ENCODE data around the gene PGM1. TPM values are rescaled to one million over a fixed set of nuclear protein-coding genes. Genes with fewer than 3 reads are reported as not detected.

The PGM1 gene
- total RNA-seq, 2 experiments from 2014 or later: 37.0 to 38.7 TPM

DNA sequence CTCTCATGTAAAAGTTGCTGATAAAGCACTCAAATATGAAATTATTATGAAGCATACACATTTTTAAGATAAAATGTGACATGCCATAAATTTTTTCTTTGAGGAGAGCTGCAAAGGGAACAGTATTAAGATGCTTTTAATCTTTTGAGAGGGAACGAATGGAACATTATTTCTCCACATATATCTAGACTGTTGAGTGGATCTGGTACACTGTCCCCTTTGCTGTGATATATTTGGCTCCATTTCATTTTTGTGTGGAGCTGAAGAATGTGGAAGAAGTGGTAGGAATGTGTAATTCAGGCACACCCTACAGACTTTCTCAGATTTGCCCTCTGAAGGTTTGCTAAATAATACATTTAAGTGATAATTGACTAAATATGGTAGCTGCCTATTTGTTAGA is 31.7 kb downstream of the PGM1 start:
- H3K27ac Mint-ChIP-seq: no peak overlapping the region
- no peaks in the 10 kb centered on the region for H3K36me3 Mint-ChIP-seq (ENCODE audit: low read depth)
- ChIA-PET POLR2A (no interaction called here), CTCF (no interaction called here)
- H3K9me3 Mint-ChIP-seq: no peaks in the 10 kb centered on the region
- DNase-seq: no peak
- peaks cover 13% of the 10 kb centered on the region for H3K4me1 Mint-ChIP-seq
- H3K4me3 Mint-ChIP-seq: no peak overlapping the region
- H3K27me3 Mint-ChIP-seq: no peaks in the 10 kb centered on the region

DNA sequence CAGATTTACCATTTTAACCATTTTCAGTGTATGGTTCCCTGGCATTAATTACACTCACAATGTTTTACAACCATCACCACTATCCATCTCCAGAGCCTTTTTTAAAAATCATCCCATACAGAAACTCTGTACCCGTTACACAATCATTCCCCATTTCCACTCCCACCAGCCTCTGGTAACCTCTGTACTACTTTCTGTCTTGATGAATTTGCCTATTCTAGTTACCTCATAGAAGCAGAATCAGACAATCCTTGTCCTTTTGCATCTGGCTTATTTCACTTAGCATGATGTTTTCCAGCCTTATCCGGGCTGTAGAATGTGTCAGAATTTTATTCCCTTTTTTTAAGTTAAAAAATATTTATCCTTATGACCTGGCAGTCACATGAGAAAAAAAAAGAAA is 33.0 kb downstream of the PGM1 start:
- ChIA-PET CTCF (no interaction called here), POLR2A (no interaction called here)
- no peaks in the 10 kb centered on the region for H3K9me3 Mint-ChIP-seq
- H3K4me1 Mint-ChIP-seq: peaks cover 13% of the 10 kb centered on the region
- no peak overlapping the region for H3K27ac Mint-ChIP-seq
- no peaks in the 10 kb centered on the region for H3K27me3 Mint-ChIP-seq
- DNase-seq: no peak
- H3K36me3 Mint-ChIP-seq (ENCODE audit: low read depth): peaks cover 3% of the 10 kb centered on the region
- no peak overlapping the region for H3K4me3 Mint-ChIP-seq

DNA sequence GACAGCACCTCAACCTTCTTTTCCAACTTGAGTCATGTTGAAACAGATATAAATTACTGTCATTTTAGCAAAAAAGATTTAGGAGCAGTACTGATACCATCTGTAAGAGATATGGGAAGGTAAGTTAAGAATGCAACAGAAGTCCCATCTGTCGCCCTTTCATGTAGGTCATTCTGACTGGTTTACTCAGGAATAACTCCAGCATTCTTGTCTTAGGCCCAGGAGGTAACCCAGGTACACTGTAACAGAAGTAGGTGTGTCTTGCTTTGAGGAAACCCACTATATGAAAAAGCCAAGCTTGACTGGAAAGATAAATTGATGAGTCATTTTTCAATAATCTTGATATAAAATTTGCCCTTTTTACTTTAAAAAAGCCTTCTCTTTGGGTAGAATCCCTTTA is 35.4 kb downstream of the PGM1 start:
- no peak overlapping the region for H3K27ac Mint-ChIP-seq
- H3K36me3 Mint-ChIP-seq (ENCODE audit: low read depth): peaks cover 10% of the 10 kb centered on the region
- ChIA-PET POLR2A (interaction anchor here (0.7 kb wide), 1 partner anchor 26 kb away, joined by 3 read pairs; no protein-coding TSS in a partner anchor), CTCF (interaction anchor here (1.1 kb wide), 1 partner anchor 11 kb away, joined by 3 read pairs; no protein-coding TSS in a partner anchor)
- H3K27me3 Mint-ChIP-seq: no peaks in the 10 kb centered on the region
- peaks cover 22% of the 10 kb centered on the region for H3K4me1 Mint-ChIP-seq
- no peak overlapping the region for H3K4me3 Mint-ChIP-seq
- H3K9me3 Mint-ChIP-seq: no peaks in the 10 kb centered on the region
- DNase-seq: no peak

DNA sequence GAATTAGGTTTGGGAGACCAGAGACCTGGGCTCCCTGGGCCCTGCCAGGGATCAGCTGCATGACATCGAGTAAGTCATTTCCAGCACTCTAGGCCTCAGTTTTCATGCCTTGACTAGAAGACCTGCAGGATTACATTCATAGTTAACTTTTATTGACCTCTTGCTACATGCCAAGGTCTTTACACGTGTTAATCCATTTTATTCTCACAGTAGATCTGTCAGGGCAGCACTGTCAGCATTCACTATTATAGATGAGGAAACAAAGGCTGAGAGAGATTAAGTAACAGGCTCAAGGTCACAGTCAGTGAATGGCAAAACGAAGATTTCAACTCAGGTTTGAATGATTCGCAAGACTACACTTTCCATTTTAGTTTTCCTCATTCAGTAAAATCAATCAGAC is 37.0 kb downstream of the PGM1 start:
- Mint-ChIP-seq H3K4me3 (no peak overlapping the region), H3K9me3 (no peaks in the 10 kb centered on the region), H3K36me3 (ENCODE audit: low read depth) (peaks cover 10% of the 10 kb centered on the region), H3K27ac (no peak overlapping the region), H3K27me3 (no peaks in the 10 kb centered on the region), H3K4me1 (peaks cover 22% of the 10 kb centered on the region)
- ChIA-PET POLR2A (no interaction called here), CTCF (interaction anchor here (1.4 kb wide), 1 partner anchor 11 kb away, joined by 3 read pairs; no protein-coding TSS in a partner anchor)
- no peak for DNase-seq

DNA sequence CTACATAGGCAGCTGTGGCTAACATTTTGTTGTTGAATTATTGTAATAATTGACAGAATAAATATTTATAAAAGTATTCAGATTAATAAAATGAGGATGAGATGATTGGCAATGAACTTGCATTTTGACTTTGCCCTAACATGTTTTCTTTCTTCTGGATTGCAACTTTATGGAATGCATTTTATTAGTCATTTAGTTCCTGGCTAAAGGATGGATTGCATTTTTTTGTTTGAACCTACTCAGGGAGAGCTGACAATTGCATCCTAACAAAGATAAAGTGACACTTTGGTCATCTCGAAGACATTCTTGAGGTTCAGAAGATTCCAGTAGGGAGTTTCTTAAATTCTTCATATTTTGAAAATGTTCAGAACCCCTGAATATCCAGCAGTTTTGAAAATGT is 37.5 kb downstream of the PGM1 start:
- peaks cover 18% of the 10 kb centered on the region for H3K4me1 Mint-ChIP-seq
- no peak overlapping the region for H3K27ac Mint-ChIP-seq
- no peaks in the 10 kb centered on the region for H3K9me3 Mint-ChIP-seq
- H3K36me3 Mint-ChIP-seq (ENCODE audit: low read depth): peaks cover 10% of the 10 kb centered on the region
- no peak for DNase-seq
- ChIA-PET POLR2A (no interaction called here), CTCF (interaction anchor here (1.4 kb wide), 1 partner anchor 10 kb away, joined by 3 read pairs; no protein-coding TSS in a partner anchor)
- H3K27me3 Mint-ChIP-seq: no peaks in the 10 kb centered on the region
- no peak overlapping the region for H3K4me3 Mint-ChIP-seq

DNA sequence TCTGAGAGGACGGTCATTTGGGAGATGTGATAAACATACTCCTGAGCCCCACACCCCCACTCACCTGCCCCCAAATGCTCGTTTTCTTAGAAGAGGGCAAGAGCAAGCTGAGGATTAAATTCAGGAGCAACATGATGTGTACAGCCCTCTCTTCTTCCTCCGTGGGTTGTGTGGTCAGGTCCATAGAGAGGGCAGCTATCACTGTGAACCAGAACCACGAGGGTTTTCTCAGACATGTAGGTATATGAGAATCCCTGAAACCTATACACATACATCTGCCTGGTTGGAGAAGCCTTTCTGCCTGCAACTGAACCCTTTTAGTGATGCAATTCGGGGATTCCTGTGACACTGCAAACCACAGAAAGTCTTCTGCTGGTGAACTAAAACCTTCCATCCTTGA is 38.9 kb downstream of the PGM1 start:
- no peaks in the 10 kb centered on the region for H3K27me3 Mint-ChIP-seq

DNA sequence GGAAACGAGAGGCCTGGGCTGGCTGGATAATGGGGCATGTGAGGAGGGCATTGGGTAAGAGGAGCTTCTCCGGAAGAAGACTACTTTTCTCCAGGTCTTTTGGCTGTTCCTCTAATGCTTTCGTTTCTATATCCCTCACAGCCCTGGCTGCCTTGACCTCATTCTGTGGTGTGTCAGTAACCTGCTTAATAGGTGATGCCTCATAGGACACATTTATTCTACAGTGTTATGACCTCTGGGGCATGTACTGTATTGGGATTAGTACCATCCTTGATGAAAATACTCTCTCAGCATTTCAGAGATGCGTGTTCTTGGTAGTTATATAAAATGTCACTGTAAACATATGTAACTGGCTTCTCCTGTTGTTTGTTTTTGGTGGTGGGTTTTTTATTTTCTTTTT is 40.1 kb downstream of the PGM1 start:
- Mint-ChIP-seq H3K9me3 (no peaks in the 10 kb centered on the region), H3K27ac (no peak overlapping the region), H3K36me3 (ENCODE audit: low read depth) (peaks cover 20% of the 10 kb centered on the region), H3K4me3 (no peak overlapping the region), H3K4me1 (peaks cover 12% of the 10 kb centered on the region), H3K27me3 (no peaks in the 10 kb centered on the region)
- DNase-seq: no peak
- ChIA-PET POLR2A (no interaction called here), CTCF (no interaction called here)

More for the DNA sequence above, 38.9 kb downstream of the PGM1 start:
- POLR2A ChIA-PET: no interaction called here
- peaks cover 20% of the 10 kb centered on the region for H3K36me3 Mint-ChIP-seq (ENCODE audit: low read depth)
- no peak overlapping the region for H3K27ac Mint-ChIP-seq
- no peaks in the 10 kb centered on the region for H3K9me3 Mint-ChIP-seq
- CTCF ChIA-PET: interaction anchor here (0.6 kb wide), 1 partner anchor 61 kb away, joined by 3 read pairs; no protein-coding TSS in a partner anchor
- DNase-seq: no peak
- no peak overlapping the region for H3K4me3 Mint-ChIP-seq
- peaks cover 12% of the 10 kb centered on the region for H3K4me1 Mint-ChIP-seq

DNA sequence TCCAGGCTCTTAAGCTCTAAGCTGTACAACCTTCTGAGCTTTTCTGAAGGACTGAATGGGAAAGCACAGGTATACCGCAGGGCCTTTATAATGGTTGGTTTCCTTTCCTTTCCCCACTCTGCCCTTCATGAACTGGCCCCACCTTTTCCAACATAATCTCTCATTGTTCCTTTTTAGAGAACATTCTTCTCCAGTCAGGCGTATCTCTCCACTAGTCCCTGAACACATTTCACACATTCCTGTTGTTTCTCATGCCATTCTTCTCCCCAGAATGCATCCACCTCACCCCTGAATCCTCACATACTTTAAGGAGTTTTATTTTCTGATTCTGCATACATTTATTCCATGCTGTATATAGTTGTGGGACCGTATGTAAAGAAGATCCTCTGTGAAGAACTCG is 41.3 kb downstream of the PGM1 start:
- no peak for DNase-seq
- Mint-ChIP-seq H3K27ac (no peak overlapping the region), H3K27me3 (no peaks in the 10 kb centered on the region), H3K4me3 (no peak overlapping the region), H3K9me3 (no peaks in the 10 kb centered on the region), H3K4me1 (peaks cover 16% of the 10 kb centered on the region), H3K36me3 (ENCODE audit: low read depth) (peaks cover 25% of the 10 kb centered on the region)
- CTCF ChIA-PET: no interaction called here
- POLR2A ChIA-PET: no interaction called here

DNA sequence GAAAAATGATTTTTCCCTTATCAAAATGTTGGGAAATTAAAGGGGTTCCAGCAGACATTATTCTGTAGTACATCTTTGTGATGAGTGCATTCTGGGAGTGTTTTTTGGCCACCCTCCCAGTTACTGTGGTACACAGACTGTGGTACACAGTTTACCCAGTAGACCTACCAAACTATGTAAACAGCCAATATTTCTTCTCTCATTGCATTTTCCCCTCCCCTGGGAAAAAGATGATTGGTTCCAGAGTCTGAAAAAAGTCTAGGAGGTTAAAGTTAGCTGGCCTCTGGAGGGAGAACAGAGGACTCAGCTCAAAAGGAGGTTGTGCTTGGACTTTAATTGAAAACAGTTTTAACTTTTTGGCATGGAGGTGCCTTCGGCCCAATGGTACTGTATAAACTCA is 42.5 kb downstream of the PGM1 start:
- Mint-ChIP-seq H3K27me3 (no peaks in the 10 kb centered on the region), H3K9me3 (no peaks in the 10 kb centered on the region), H3K27ac (no peak overlapping the region), H3K36me3 (ENCODE audit: low read depth) (peaks cover 30% of the 10 kb centered on the region), H3K4me1 (peaks cover 18% of the 10 kb centered on the region), H3K4me3 (no peak overlapping the region)
- ChIA-PET CTCF (interaction anchor here (0.6 kb wide), 1 partner anchor 581 kb away, joined by 3 read pairs; no protein-coding TSS in a partner anchor), POLR2A (interaction anchor here (0.6 kb wide), 1 partner anchor 76 kb away, joined by 6 read pairs; no protein-coding TSS in a partner anchor)
- no peak for DNase-seq

DNA sequence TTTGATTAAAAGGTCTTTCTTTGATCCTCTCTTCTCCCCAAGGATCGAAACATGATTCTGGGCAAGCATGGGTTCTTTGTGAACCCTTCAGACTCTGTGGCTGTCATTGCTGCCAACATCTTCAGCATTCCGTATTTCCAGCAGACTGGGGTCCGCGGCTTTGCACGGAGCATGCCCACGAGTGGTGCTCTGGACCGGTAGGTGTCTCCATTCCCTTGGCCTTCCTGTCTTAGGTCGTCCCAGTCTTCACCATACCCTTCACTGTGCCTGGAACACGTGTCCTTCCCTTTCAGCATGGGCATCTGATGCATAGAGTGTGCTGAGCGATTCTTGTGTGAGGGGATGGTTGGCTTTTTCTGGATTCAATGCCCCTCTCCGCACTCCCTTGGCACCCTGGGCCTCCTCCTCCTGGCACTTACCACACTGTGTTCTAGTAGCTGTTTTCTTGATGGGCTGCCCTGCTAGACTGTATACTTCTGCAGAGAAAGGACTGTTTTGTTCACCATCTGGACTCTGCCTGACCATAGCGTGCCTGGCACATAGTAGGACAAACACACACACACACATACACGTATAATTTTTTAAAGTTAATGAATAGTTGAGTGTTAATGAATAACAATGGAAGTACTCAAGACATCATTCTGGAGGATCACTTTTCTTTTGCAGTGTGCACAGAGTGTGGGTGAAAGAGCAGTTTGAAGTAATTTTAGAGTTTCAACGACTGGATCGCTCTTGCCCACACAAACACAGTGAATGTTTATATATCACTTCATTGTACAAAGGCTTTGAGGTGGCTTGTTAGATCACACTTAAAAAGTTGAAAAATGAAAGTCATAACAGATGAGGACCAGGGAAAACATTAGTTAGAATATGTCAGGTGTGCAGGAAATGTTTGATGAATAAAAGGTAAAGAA is 43.2 kb downstream of the PGM1 start:
- POLR2A ChIA-PET: interaction anchor here (0.6 kb wide), 1 partner anchor 76 kb away, joined by 6 read pairs; no protein-coding TSS in a partner anchor
- H3K4me3 Mint-ChIP-seq: no peak overlapping the region
- H3K36me3 Mint-ChIP-seq (ENCODE audit: low read depth): peaks cover 31% of the 10 kb centered on the region
- DNase-seq: no peak
- no peak overlapping the region for H3K27ac Mint-ChIP-seq
- H3K27me3 Mint-ChIP-seq: no peaks in the 10 kb centered on the region
- CTCF ChIA-PET: no interaction called here
- peaks cover 20% of the 10 kb centered on the region for H3K4me1 Mint-ChIP-seq
- H3K9me3 Mint-ChIP-seq: no peaks in the 10 kb centered on the region

DNA sequence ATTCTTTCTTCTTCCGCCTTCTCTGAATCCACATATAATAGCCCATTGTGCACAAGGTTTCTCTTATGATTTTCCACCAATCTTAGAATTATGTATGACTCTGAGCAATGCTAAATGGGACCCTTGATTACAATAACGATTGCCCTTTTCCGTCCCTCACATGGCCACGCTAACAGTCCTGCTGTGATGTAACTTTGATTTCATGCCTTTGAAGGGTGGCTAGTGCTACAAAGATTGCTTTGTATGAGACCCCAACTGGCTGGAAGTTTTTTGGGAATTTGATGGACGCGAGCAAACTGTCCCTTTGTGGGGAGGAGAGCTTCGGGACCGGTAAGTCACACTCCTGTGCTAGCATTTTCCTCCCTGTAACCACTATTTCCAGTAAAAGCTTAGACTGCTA is 45.3 kb downstream of the PGM1 start:
- no peak overlapping the region for H3K27ac Mint-ChIP-seq

DNA sequence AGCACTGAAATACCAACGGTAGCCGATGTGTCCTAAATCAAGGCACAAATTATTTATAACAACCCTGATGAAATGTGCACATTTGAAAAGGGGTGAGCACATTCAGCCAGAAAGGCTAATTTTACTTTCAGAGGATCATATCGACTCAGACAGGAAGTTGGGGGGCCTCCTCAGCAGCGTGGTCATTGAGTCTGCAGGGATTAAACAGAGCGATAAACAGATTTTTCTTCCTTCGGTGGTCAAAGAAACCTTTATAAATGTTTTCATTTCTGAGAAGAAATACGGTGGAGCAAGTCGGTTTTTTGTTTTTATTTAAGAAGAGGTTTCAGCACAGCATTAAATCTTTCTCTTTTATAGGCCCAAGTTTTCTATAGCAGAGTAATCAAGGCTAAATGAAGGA is 45.7 kb downstream of the PGM1 start:
- no peak overlapping the region for H3K27ac Mint-ChIP-seq
- ChIA-PET POLR2A (interaction anchor here (1.2 kb wide), 1 partner anchor 12 kb away, joined by 3 read pairs; no protein-coding TSS in a partner anchor), CTCF (interaction anchor here (0.7 kb wide), 1 partner anchor 606 kb away, joined by 3 read pairs; no protein-coding TSS in a partner anchor)
- no peaks in the 10 kb centered on the region for H3K27me3 Mint-ChIP-seq
- no peak overlapping the region for H3K4me3 Mint-ChIP-seq
- no peaks in the 10 kb centered on the region for H3K9me3 Mint-ChIP-seq
- H3K36me3 Mint-ChIP-seq (ENCODE audit: low read depth): peaks cover 28% of the 10 kb centered on the region
- peaks cover 12% of the 10 kb centered on the region for H3K4me1 Mint-ChIP-seq
- no peak for DNase-seq

More for the DNA sequence above, 45.3 kb downstream of the PGM1 start:
- CTCF ChIA-PET: interaction anchor here (0.7 to 1.3 kb wide), 2 partner anchors 10 to 607 kb away, joined by 3 to 4 read pairs; no protein-coding TSS in a partner anchor
- H3K27me3 Mint-ChIP-seq: no peaks in the 10 kb centered on the region
- peaks cover 12% of the 10 kb centered on the region for H3K4me1 Mint-ChIP-seq
- POLR2A ChIA-PET: interaction anchor here (1.2 kb wide), 1 partner anchor 13 kb away, joined by 3 read pairs; no protein-coding TSS in a partner anchor
- DNase-seq: no peak
- H3K4me3 Mint-ChIP-seq: no peak overlapping the region
- no peaks in the 10 kb centered on the region for H3K9me3 Mint-ChIP-seq
- peaks cover 26% of the 10 kb centered on the region for H3K36me3 Mint-ChIP-seq (ENCODE audit: low read depth)
